ENCODE data around the gene STRIP1. TPM values are rescaled to one million over a fixed set of nuclear protein-coding genes. Genes with fewer than 3 reads are reported as not detected.

The STRIP1 gene
- total and polyA plus RNA-seq, 10 of the 15 experiments (the other 5 are each of a cell fraction or from before 2014, with no cell fraction given): 6.3 to 26.6 (median 18.0) TPM

GRCh38 chr1:110053552-110054428 lies 19.4 kb downstream of the STRIP1 start:
- Histone ChIP-seq H3K4me1 (ENCODE audit: control insufficient read depth, insufficient read depth, low read length) (no peaks in the 10 kb centered on the region), H2AFZ (ENCODE audit: control insufficient read depth, low read depth, low read length) (no peak overlapping the region), H3K27ac (ENCODE audit: control insufficient read depth, insufficient read depth) (no peak overlapping the region), H3K9me3 (replicated peaks; ENCODE audit: control insufficient read depth, insufficient read depth, low read length) (no peaks in the 10 kb centered on the region), H3K27me3 (replicated peaks in 1 of 2; ENCODE audit: control insufficient read depth in 2 of 2, insufficient read depth in 2 of 2, low read length in 1 of 2) (no peaks in the 10 kb centered on the region), H3K9ac (ENCODE audit: control insufficient read depth, insufficient read depth, low read length) (no peak overlapping the region), H3K36me3 (ENCODE audit: control insufficient read depth in 2 of 2, insufficient read depth in 2 of 2, low read length in 1 of 2) (peaks cover 20 to 28% of the 10 kb centered on the region in 2 experiments), H3K4me2 (ENCODE audit: control insufficient read depth, insufficient read depth) (no peak overlapping the region), H4K20me1 (ENCODE audit: control insufficient read depth, insufficient read depth) (no peaks in the 10 kb centered on the region), H3K79me2 (ENCODE audit: control insufficient read depth, insufficient read depth, low read length) (no peaks in the 10 kb centered on the region), H3K4me3 (no peak overlapping the region)
- no TSS peak for BruUV-seq (replicated peaks)
- intact Hi-C loops (cut with micrococcal nuclease; ENCODE audit: unreplicated experiment): loop anchor here (1.0 kb wide), 1 partner anchor 53 kb away; no protein-coding TSS in a partner anchor
- DNase-seq (ENCODE audit: low read depth, low spot score) (no peak), FAIRE-seq (peak; percentile 95), ATAC-seq (peak; percentile 95)
- ChIA-PET POLR2A (interaction anchor here (0.6 kb wide), 1 partner anchor 398 kb away, joined by 4 read pairs; the partner anchor contains the start of gene GSTM4), RAD21 (ENCODE audit: unreplicated experiment) (interaction anchor here (0.7 to 2.8 kb wide), 2 partner anchors 24 to 52 kb away, joined by 3 to 9 read pairs; no protein-coding TSS in a partner anchor), CTCF (interaction anchor here (0.9 to 3.1 kb wide), 21 partner anchors 9 to 442 kb away, joined by 3 to 22 read pairs (median 4); partner anchors contain the start of genes AHCYL1 and STRIP1), SMC1A (ENCODE audit: uncharacterized antibody, unreplicated experiment) (interaction anchor here (0.8 to 1.5 kb wide), 6 partner anchors 24 to 406 kb away, joined by 3 to 5 read pairs (median 4); no protein-coding TSS in a partner anchor)
- in situ Hi-C loops (cut with MboI): loop anchor here (5.0 kb wide), 1 partner anchor 54 kb away; no protein-coding TSS in a partner anchor
- WGBS (ENCODE audit: insufficient coverage, insufficient replicate concordance, low lambda C conversion rate, missing lambda C conversion rate): 62% methylated on average over 16 of the region's 16 CpGs
- TF ChIP-seq POLR2AphosphoS5 (IDR thresholded peaks at IDR 0.05; ENCODE audit: low read length): 0 out of 2 replicates have a peak, but pooled peaks have one; percentile 28
- TF ChIP-seq SMC3 (IDR thresholded peaks at IDR 0.05; ENCODE audit: borderline replicate concordance, low read length): peak; percentile 69
- TF ChIP-seq NFXL1 (IDR thresholded peaks at IDR 0.05; ENCODE audit: borderline replicate concordance): no peak
- no peak for TF ChIP-seq NR2C2 (IDR thresholded peaks at IDR 0.05; ENCODE audit: borderline replicate concordance, control insufficient read depth, insufficient read length, low read depth)
- no peak for TF ChIP-seq TCF7 (IDR thresholded peaks at IDR 0.05; ENCODE audit: borderline replicate concordance)
- no peak for TF ChIP-seq EGR1 (IDR thresholded peaks at IDR 0.05; ENCODE audit: borderline replicate concordance in 1 of 2, low read depth in 2 of 2, low read length in 2 of 2)
- peak; percentile 24; the same call in 1 of the 2 replicates for TF ChIP-seq HDGF (IDR thresholded peaks at IDR 0.05)
- TF ChIP-seq ASH2L (IDR thresholded peaks at IDR 0.05; ENCODE audit: borderline replicate concordance, low read depth): no peak
- peak; percentile 95 to 97 (median 96); a peak in 5 of 6 replicates for TF ChIP-seq CTCF (IDR thresholded peaks at IDR 0.05 in 2 of 3, conservative IDR thresholded peaks at IDR 0.05 in 1 of 3; ENCODE audit: control insufficient read depth in 2 of 3, extremely low read depth in 1 of 3, insufficient read depth in 1 of 3, low read depth in 3 of 3, low read length in 3 of 3)
- TF ChIP-seq POLR2A (IDR thresholded peaks at IDR 0.05; ENCODE audit: low read depth, low read length): peak; percentile 37; the same call in 1 of the 2 replicates
- TF ChIP-seq ZZZ3 (IDR thresholded peaks at IDR 0.05; ENCODE audit: control insufficient read depth, insufficient read length, low read depth): no peak
- TF ChIP-seq HDAC6 (IDR thresholded peaks at IDR 0.05; ENCODE audit: unreplicated experiment): no peak
- TF ChIP-seq, protein P1, sequence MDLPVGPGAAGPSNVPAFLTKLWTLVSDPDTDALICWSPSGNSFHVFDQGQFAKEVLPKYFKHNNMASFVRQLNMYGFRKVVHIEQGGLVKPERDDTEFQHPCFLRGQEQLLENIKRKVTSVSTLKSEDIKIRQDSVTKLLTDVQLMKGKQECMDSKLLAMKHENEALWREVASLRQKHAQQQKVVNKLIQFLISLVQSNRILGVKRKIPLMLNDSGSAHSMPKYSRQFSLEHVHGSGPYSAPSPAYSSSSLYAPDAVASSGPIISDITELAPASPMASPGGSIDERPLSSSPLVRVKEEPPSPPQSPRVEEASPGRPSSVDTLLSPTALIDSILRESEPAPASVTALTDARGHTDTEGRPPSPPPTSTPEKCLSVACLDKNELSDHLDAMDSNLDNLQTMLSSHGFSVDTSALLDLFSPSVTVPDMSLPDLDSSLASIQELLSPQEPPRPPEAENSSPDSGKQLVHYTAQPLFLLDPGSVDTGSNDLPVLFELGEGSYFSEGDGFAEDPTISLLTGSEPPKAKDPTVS (IDR thresholded peaks at IDR 0.05; ENCODE audit: low read depth, low read length): no peak
- TF ChIP-seq BCLAF1 (IDR thresholded peaks at IDR 0.05): no peak
- TF ChIP-seq MYC (IDR thresholded peaks at IDR 0.05; ENCODE audit: insufficient read depth, insufficient read length, insufficient replicate concordance, low read length, severe bottlenecking): no peak
- no peak for TF ChIP-seq ZSCAN29 (IDR thresholded peaks at IDR 0.05)
